Measurements from ENCODE around the gene ZDHHC15.

DNA sequence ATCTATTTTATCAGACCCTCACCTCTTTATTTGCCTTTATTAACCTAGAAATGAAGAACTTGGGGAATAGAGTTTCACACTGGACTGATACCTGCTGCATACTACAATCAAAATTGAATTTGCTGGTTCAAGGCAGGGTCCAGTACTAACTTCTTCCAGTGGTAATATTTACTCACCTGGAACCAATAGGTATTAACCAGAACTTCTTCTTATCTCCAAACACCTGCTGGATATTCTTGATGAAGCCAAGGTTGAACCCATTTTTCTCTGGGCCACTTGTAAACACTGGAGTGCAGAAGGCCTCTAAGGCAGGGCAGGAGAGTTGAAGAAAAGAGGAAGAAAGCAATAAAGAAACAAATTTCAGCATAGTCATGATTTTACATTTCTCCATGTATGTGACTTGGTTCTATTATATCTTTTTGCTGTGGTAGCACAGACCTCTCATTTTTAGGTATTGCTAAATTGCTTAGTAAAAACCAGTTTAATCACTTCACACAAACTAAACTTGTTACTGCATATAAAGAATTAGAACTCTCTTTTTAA is 101.1 kb downstream of the ZDHHC15 start:
- TF ChIP-seq, protein P1, sequence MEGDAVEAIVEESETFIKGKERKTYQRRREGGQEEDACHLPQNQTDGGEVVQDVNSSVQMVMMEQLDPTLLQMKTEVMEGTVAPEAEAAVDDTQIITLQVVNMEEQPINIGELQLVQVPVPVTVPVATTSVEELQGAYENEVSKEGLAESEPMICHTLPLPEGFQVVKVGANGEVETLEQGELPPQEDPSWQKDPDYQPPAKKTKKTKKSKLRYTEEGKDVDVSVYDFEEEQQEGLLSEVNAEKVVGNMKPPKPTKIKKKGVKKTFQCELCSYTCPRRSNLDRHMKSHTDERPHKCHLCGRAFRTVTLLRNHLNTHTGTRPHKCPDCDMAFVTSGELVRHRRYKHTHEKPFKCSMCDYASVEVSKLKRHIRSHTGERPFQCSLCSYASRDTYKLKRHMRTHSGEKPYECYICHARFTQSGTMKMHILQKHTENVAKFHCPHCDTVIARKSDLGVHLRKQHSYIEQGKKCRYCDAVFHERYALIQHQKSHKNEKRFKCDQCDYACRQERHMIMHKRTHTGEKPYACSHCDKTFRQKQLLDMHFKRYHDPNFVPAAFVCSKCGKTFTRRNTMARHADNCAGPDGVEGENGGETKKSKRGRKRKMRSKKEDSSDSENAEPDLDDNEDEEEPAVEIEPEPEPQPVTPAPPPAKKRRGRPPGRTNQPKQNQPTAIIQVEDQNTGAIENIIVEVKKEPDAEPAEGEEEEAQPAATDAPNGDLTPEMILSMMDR (conservative IDR thresholded peaks at IDR 0.05 in 1 of 2, IDR thresholded peaks at IDR 0.05 in 1 of 2; ENCODE audit: extremely low read depth in 1 of 2, insufficient read depth in 1 of 2, low read depth in 1 of 2, low read length in 2 of 2), result no peak
- no peak for TF ChIP-seq EZH2 (IDR thresholded peaks at IDR 0.05; ENCODE audit: borderline replicate concordance, low read length)

Measured in mammary epithelial cell (primary cell).